GM19397 (cell line): ENCODE data around the gene NECAB2.

Experiments
- ATAC-seq: cut with Tn5 transposase; IDR thresholded peaks from one replicate; pipeline ENCODE4 v1.9.1; 2021; ENCODE audit warnings: mild to moderate bottlenecking, moderate library complexity; ENCODE audit not compliant: unreplicated experiment

The NECAB2 gene

DNA sequence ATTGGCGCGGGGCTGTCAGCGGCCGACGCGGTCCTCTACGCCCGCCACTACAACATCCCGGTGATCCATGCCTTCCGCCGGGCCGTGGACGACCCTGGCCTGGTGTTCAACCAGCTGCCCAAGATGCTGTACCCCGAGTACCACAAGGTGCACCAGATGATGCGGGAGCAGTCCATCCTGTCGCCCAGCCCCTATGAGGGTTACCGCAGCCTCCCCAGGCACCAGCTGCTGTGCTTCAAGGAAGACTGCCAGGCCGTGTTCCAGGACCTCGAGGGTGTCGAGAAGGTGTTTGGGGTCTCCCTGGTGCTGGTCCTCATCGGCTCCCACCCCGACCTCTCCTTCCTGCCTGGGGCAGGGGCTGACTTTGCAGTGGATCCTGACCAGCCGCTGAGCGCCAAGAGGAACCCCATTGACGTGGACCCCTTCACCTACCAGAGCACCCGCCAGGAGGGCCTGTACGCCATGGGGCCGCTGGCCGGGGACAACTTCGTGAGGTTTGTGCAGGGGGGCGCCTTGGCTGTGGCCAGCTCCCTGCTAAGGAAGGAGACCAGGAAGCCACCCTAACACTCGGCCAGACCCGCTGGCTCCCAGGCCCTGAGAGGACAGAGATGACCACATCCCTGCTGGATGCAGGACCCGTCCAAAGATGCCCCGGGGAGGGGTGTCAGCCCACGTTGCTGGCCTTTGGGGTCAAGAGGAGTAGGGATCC, 2.4 kb upstream of the NECAB2 start:
- ATAC-seq = no peak

GRCh38 chr16:83966153-83966696, 1.8 kb upstream of the NECAB2 start:
- ATAC-seq = no peak

GRCh38 chr16:83967091-83967490, 953 bp upstream of the NECAB2 start:
- ATAC-seq = no peak

- no peak for ATAC-seq
Observed at GRCh38 chr16:83968306-83968851, 335 bp downstream of the NECAB2 start.

DNA sequence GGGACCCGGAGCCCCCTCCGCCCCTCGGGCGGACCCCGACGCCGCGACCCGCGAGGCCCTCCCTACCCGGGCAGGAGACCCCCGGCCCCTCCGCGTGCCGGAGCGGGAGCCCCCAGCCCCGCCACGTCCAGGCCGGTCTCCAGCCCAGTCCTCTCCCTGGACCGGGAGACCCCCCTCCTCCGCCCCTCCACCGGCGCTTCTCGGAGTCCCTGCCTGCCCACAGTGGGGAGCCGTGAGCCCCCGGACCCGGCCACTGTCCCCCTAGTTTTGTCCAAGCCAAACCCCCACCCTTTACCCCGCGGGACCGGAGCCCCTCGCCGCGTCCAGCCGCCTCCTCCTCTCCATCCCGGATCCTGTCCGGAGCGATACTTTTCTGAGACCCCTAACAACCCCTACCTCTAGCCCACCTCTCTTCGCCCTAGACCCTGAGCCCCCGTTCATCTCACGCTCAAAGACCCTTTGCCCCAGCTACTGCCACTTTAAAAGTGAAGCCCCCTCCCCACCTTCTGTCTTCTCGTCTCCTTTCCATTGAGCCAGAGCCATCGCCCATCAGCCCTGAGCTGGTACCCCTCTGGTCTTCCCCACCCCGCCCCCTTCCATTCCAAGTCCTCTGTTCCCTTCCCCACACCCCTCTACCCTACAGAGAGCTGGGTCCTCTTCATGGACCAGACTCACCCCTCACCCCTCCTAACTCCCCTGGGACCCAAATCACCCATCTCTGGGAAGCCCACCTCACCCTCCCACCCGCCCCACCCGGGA, 1.0 kb downstream of the NECAB2 start:
- ATAC-seq = no peak

DNA sequence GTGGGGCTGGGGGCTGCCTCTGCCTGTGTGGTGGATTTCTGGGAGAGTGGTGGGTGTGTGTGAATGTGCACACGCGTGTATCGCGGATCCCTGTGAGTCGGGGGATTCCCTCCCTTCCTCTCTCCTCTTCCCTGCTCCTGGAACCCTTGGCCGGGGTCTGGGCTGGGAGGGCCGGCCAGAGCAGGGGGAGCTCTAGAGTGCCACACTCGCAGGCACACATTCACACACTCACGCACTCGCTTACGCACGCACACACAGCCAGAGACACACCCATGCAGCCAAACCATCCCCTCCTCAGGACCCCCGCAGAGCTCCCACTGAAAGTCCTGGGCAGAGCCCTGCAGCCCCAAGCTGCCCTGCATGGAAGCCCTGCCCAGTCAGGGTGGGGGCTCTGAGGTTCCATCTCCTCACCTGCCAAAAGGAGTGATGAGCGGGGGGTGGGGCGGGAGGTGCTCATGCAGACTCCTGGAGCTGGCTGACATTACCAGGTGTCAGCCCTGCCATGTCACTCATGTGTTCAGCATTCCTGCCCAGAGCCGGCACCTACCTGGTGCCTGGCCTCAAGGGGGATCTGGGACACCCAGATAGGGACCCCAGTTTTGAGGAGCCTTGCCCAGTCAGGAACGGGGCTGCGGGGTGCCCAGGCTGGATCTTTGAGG, 1.9 kb downstream of the NECAB2 start:
- no peak for ATAC-seq

DNA sequence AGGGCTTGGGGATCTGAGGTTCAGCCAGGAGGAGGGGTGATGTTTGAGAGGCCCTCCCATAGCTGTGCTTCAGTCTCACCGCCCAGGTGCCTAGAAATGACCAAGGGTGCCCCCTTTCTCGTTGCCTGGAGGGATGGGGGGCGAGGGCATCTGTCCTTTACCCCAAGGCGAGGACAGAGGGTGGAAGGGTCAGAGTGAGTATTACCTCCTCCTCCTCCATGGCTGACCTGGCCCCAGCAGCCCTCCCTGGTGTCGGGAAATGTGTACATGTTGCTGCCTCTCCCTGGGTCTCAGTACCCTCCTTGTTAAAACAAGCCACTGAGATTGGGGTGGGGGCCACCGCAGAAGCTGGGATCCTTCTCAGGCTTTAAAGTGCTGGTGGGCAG, 2.4 kb downstream of the NECAB2 start:
- no peak for ATAC-seq

DNA sequence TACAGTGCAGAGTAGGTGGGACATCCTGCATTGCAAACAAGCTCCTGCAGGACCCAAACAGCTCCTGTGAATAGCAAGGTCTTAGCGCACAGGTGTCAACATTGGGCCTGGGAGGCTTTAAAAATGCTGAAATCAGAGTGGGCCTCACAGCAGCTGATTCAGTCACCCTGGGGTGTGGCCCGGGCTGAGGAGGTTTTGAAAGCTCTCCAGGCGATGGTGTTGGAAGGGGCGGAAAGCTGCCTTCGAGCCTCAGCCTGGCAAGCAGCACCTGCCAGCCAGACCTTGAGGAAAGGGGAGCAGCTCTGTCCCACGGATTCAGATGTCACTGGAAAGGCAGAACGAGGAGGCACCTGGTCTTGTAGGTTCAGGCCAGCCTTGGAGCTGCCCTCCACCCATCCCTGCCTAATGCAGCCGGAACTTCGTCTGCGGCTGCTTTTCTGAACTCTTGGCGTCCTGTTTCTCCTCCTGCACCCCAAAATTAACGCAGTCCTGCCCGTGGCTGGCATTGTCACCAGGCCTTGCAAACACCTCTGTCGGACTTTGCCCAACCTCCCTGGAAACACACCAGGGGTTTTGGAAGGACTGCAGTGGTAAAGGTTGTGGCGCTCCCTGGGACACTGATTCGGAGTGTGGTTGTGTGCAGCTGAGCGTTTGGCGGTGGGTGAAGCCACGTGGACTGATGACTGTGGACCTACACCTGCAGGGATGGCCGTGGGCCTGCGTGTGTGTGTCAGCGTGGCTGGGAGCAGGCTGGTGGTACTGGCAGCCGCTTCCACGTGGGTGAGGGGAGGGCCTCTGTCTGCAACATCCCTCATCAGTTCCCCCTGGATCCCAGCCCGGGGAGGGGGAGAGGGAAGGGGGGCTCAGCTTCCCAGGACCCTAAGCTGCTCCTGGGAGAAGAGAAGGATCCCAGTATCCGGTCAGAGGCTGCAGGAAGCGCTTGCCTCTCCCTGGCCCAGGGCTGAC, 3.4 kb downstream of the NECAB2 start:
- no peak for ATAC-seq

DNA sequence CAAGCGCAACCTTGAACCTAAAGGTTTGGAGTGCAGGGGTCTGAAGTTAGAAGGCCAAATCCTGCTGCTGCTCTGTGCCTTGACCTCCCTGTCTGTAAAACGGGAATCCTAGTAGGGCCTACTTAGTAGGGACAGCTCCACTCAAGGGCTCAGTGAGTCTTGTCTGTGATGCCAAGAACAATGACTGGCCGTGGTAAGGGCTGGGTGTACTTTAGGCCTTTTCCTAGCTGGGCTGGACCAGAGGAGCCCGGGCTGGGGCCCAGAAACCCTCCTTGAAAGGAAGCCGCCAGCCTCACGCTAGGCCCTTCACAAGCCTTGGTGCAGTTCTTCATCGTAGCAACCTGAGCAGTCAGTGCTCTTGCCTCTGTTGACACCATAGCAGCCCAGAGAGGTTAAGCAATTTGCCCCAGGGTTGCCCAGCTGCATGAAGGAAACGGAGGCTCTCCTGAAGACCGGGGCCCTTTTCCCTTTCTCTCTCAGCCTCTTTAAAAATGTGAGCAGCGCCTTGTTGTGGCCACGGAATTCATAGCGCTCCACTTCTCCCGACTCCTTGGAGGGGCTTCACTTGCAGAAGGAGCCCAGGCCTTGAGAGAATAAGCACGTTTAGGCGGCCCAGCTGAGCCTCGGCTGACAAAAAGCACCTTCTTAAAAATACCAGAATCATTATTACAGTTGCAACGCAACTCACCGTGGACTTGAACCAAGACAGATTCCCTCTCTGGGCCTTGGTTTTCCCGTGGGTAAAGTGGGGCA, 4.4 kb downstream of the NECAB2 start:
- ATAC-seq = no peak

DNA sequence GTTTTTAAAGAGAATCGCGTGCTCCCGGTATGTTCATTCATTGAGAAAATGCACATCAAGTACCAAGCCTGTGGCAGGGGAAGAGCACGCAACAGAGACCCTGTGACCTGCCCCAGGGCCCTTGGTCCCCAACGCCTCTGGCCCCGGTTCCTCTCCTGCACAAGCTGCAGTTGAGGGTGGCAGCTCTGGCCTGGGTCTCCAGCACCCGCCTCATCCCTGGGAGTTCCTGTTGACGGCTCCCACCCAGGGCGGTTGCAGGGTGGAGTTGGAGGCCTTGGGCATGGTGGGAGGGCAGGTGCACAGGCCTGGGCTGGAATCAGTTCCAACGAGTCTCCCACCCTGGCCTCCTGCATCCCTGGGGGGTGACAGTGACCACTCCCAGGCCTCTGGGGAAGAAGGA, 5.0 kb downstream of the NECAB2 start:
- ATAC-seq = no peak

- ATAC-seq = no peak
Observed at GRCh38 chr16:83973581-83974385, 5.7 kb downstream of the NECAB2 start.

DNA sequence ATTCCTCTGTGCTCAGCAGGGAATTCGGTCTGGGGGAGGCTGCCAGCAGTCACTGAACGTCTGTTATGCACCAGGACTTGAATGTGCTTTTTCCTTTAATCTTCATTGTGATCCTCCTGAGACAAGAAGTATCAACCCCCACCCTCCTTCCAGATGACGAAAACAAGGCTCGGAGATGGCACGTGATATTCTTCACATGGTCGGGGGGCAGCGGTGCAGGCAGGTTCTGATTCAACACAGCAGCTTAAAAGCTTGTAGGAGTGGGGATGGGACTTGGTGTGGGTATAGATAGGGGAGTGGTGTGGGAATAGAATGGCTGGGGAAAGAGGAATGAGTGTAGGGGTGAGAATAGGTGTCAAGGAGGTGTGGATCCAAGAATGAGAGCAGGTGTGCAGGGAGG, 6.4 kb downstream of the NECAB2 start:
- no peak for ATAC-seq

DNA sequence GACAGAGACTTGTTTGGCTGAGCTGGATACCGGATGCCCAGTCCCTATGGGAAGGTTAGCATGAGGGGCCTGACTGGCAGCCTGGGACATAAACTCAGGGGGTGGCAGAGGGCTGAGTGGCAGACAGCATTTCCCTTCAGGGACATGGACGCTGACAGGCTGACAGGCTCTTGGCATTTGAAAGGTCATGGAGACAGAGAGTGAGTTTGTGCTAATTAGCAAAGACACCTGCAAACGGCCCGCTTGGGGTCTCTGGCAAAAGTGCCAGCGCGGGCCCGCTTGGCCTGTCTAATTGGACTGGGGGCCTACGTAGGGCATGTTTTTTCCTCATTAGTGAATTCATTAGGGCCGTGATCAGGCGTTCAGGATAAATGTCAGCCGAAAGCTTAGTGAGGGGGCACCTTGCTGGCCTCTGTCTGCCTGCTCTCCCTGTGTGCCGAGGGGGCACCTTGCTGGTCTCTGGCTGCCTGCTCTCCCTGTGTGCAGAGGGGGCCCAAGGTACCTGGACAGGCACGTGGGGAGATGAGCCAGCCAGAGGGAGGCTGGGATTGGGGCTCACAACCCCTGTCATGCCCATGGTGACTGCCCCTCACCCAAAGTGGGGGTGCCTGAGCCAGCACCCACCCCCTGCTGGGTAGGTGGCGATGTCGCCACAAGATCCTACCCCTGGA, 7.7 kb downstream of the NECAB2 start:
- ATAC-seq = no peak

DNA sequence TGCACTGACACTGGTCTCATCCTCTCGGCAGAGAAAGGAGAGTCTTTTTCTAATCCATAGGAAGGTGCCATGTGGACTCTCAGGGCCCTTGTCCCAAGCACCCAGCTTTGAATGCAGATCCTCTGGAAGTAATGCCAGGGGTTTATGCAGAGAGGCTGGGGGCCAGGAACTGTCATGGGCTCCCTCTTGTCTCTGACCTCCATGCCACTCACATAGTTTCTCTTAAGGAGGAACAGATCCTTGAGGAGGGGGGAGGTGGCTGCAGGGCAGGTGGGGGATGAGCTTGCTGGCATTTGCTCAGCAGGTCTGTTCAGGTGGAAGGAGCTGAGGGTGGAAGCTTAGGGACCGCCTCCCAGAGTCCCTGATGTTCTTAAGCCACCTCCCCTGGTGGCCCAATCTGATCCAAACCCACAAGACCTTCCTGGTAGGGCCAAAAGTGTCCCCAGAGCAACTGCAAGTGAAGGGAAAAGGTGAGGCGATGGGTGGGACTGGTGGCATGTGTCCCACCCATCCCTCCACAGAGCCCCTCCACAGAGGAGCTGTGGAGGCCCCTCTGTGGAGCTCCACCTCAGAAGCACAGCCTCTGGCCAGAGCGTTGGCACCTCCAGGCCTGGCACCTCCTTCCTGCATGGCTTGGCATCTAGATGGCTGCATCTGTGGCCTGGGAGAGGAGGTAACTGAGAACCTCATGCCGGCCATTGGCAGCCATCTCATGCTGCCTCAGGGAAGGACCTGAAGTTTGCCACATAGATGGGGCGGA, 9.2 kb downstream of the NECAB2 start:
- no peak for ATAC-seq

- ATAC-seq = no peak
Observed at GRCh38 chr16:83978401-83978904, 10.4 kb downstream of the NECAB2 start.

DNA sequence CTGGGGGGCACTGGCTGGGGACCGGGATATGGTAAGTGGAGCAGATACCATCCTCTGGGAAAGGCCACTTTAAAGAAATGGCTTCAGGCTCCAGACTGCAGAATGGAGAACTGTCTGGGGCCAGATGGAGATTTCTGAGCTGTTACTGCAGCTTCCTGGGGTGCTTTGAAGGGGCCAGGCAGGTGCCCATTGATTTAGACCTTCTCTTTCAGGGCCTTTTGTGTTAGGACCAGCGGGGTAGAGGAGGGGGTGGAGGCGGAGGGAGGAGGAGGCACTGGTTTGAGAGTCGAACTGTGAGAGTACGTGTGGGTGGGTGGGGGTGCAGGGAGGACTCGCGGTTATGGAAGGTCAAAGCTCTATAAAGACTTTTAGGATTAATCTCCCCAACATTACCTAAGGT, 11.4 kb downstream of the NECAB2 start:
- no peak for ATAC-seq

- ATAC-seq = no peak
Observed at GRCh38 chr16:83980794-83981193, 12.8 kb downstream of the NECAB2 start.
